K562 (cell line): Measurements from ENCODE around the gene C7orf57. TPM values are rescaled to one million over a fixed set of nuclear protein-coding genes. Genes with fewer than 3 reads are reported as not detected.

Source experiments
- ATF3 ChIP-seq, 2 experiments: fragments of 450-650 bp in 1 of 2; sonication (generic) in 1 of 2; formaldehyde crosslinking in 1 of 2; IDR thresholded peaks in 1 of 2; conservative IDR thresholded peaks in 1 of 2; 2 replicates each; pipeline versions ENCODE4 v1.6.1 to v1.8.1; 2016 to 2023; ENCODE audit warnings: mild to moderate bottlenecking in 2 of 2, moderate library complexity in 2 of 2, inconsistent platforms in 1 of 2, missing genetic modification reagents in 1 of 2
- FOSL1 ChIP-seq: fragments of 200-800 bp; sonication (Bioruptor generic); conservative IDR thresholded peaks from 2 replicates; pipeline ENCODE4 v1.6.1; 2016; ENCODE audit warnings: missing genetic modification characterization, missing compliant biosample characterization
- FOXM1 ChIP-seq, 2 experiments: fragments of 450-650 bp in 1 of 2; sonication (generic) in 1 of 2; formaldehyde crosslinking in 1 of 2; IDR thresholded peaks; 2 replicates each; pipeline versions ENCODE4 v1.6.1 to v1.9.0; 2017 to 2022; ENCODE audit warnings: low read depth in 2 of 2, mild to moderate bottlenecking in 2 of 2, missing genetic modification reagents in 1 of 2, moderate library complexity in 1 of 2
- FOXO4 ChIP-seq: fragments of 450-650 bp; formaldehyde crosslinking; IDR thresholded peaks from 2 replicates; pipeline ENCODE4 v1.4.0; 2020; ENCODE audit warnings: mild to moderate bottlenecking, moderate library complexity
- GABPB1 ChIP-seq: sonication (generic); formaldehyde crosslinking; IDR thresholded peaks from 2 replicates; pipeline ENCODE4 v1.8.0; 2022; ENCODE audit warnings: mild to moderate bottlenecking, missing genetic modification reagents
- KDM1A ChIP-seq, 2 experiments: fragments of 450-650 bp; IDR thresholded peaks; 2 replicates each; pipeline ENCODE4 v1.6.1; 2016; ENCODE audit warnings: mild to moderate bottlenecking in 2 of 2
- MITF ChIP-seq: IDR thresholded peaks from 2 replicates; pipeline ENCODE4 v1.6.1; 2014; ENCODE audit warnings: antibody characterized with exemption
- RAD51 ChIP-seq: fragments of 450-650 bp; IDR thresholded peaks from 2 replicates; pipeline ENCODE4 v1.7.1; 2016; ENCODE audit warnings: low read depth, mild to moderate bottlenecking, borderline replicate concordance
- RBM25 ChIP-seq: fragments of 200-400 bp; formaldehyde crosslinking; IDR thresholded peaks from 2 replicates; pipeline ENCODE4 v1.6.1; 2018; ENCODE audit warnings: low read length, low read depth, moderate library complexity; ENCODE audit not compliant: severe bottlenecking
- STAG1 ChIP-seq: sonication (generic); formaldehyde crosslinking; IDR thresholded peaks from 2 replicates; pipeline ENCODE4 v1.5.0; 2020; ENCODE audit warnings: missing genetic modification reagents, borderline replicate concordance
- ZBTB11 ChIP-seq, 3 experiments: fragments of 200-800 bp in 1 of 3; fragments of 250-450 bp in 1 of 3; fragments of 450-650 bp in 1 of 3; sonication (Bioruptor Pico) in 1 of 3; sonication (Bioruptor generic) in 1 of 3; formaldehyde crosslinking in 1 of 3; IDR thresholded peaks; 2 replicates each; pipeline versions ENCODE4 v1.6.1 to v1.8.0; 2016 to 2022; ENCODE audit warnings: mild to moderate bottlenecking in 2 of 3, missing genetic modification characterization in 2 of 3, missing compliant biosample characterization in 1 of 3, moderate library complexity in 1 of 3
- ZNF354B ChIP-seq: fragments of 250-450 bp; sonication (Bioruptor Pico); IDR thresholded peaks from 2 replicates; pipeline ENCODE4 v1.4.0; 2020
- ZNF41 ChIP-seq: fragments of 250-450 bp; sonication (Bioruptor Pico); conservative IDR thresholded peaks from 2 replicates; pipeline ENCODE4 v1.4.0; 2020; ENCODE audit warnings: mild to moderate bottlenecking
- ZNF592 ChIP-seq: fragments of 450-650 bp; IDR thresholded peaks from 2 replicates; pipeline ENCODE4 v1.6.1; 2017; ENCODE audit warnings: antibody characterized with exemption, mild to moderate bottlenecking
- polyA plus RNA-seq, 8 experiments: library from polyadenylated mRNA; depleted of rRNA in 4 of 8; stranded (reverse) in 5 of 8; unstranded in 3 of 8; fragments of >200 nt; fragmentation: Nextera tagmentation in 2 of 8; fragmentation: Illumina TruSeq in 1 of 8; extraction: Ambion mirVana in 2 of 8; extraction: Trizol in 1 of 8; gene quantifications; 2 replicates each; pipeline versions ENCODE4 v1.2.1 to v1.2.3, GENCODE V29; 2011 to 2014; ENCODE audit warnings: inconsistent platforms in 1 of 8, missing spikeins in 1 of 8
- total RNA-seq, 7 experiments: library from RNA; depleted of rRNA in 6 of 7; stranded (reverse); fragments of >200 nt in 6 of 7; fragmentation: Illumina TruSeq in 2 of 7; extraction: Trizol in 2 of 7; gene quantifications; 2 replicates each; pipeline versions ENCODE4 v1.2.1 to v1.2.3, GENCODE V29; 2011 to 2021; ENCODE audit warnings: low replicate concordance in 1 of 7

The C7orf57 gene
- total and polyA plus RNA-seq, 9 of the 15 experiments (the other 6 are each of a cell fraction or from before 2014, with no cell fraction given): not detected

- no peak for TF ChIP-seq ZNF592
- TF ChIP-seq FOXO4 (CRISPR knock-in tag): no peak
- TF ChIP-seq ZNF41 (CRISPR knock-in tag): no peak
- TF ChIP-seq RAD51: no peak
- peak; percentile 99 for TF ChIP-seq FOSL1 (tag)
- TF ChIP-seq ATF3 (IDR thresholded peaks at IDR 0.05): peak; percentile 96
- TF ChIP-seq ATF3 (CRISPR knock-in tag; conservative IDR thresholded peaks at IDR 0.05): no peak; the same call in 1 of the 2 replicates
- TF ChIP-seq KDM1A (IDR thresholded peaks at IDR 0.05): peak; percentile 99 to 100
- no peak for TF ChIP-seq ZBTB11 (CRISPR knock-in tag; IDR thresholded peaks at IDR 0.05)
- no peak for TF ChIP-seq STAG1 (CRISPR knock-in tag)
- TF ChIP-seq FOXM1 (IDR thresholded peaks at IDR 0.05; ENCODE audit: low read depth): peak; percentile 46; the same call in 1 of the 2 replicates
- no peak for TF ChIP-seq FOXM1 (CRISPR knock-in tag; IDR thresholded peaks at IDR 0.05; ENCODE audit: low read depth)
- no peak for TF ChIP-seq RBM25
- TF ChIP-seq MITF: no peak
- TF ChIP-seq GABPB1: no peak
- TF ChIP-seq ZNF354B (CRISPR knock-in tag): no peak
Observed at GRCh38 chr7:48084727-48085432, 49.5 kb downstream of the C7orf57 start (continued).
